Naive B cell (primary cell): ENCODE measurements around the gene CAPN9. TPM values are rescaled to one million over a fixed set of nuclear protein-coding genes. Genes with fewer than 3 reads are reported as not detected.
"Not testable (repeated sequence)": the region's sequence is repeated elsewhere in the genome, so short reads cannot be mapped to it uniquely, and the experiment has no call there.

ENCODE experiments used
- ATAC-seq, 2 donors: fragments of 150-1000 bp; cut with Tn5 transposase; 2 replicates each; pipeline ENCODE4 v1.10.0; 2021; ENCODE audit warnings: low read depth in 2 of 2, mild to moderate bottlenecking in 2 of 2, moderate library complexity in 2 of 2
- DNase-seq: peaks from one replicate; pipeline ENCODE4 v3.0.0; 2022
- H3K27ac Mint-ChIP-seq, 6 donors: one replicate each; pipeline ENCODE4 v1.8.0; 2020 to 2022; ENCODE audit warnings: mild to moderate bottlenecking in 6 of 6, mixed read lengths in 6 of 6, moderate library complexity in 5 of 6, inconsistent platforms in 2 of 6
- H3K27me3 Mint-ChIP-seq, 3 donors: one replicate each; pipeline ENCODE4 v1.8.0; 2021 to 2022; ENCODE audit warnings: mixed read lengths in 3 of 3, mild to moderate bottlenecking in 1 of 3
- H3K36me3 Mint-ChIP-seq, 2 donors: one replicate each; pipeline ENCODE4 v1.8.0; 2020 to 2022; ENCODE audit warnings: mixed read lengths in 2 of 2, inconsistent platforms in 1 of 2, mild to moderate bottlenecking in 1 of 2
- H3K4me1 Mint-ChIP-seq, 3 donors: one replicate each; pipeline ENCODE4 v1.8.0; 2020 to 2022; ENCODE audit warnings: mixed read lengths in 3 of 3, inconsistent platforms in 1 of 3, mild to moderate bottlenecking in 1 of 3, moderate library complexity in 1 of 3
- H3K4me3 Mint-ChIP-seq, 8 donors: one replicate each; pipeline ENCODE4 v1.8.0; 2020 to 2022; ENCODE audit warnings: mild to moderate bottlenecking in 8 of 8, mixed read lengths in 8 of 8, moderate library complexity in 8 of 8, inconsistent platforms in 2 of 8
- H3K9me3 Mint-ChIP-seq, 7 donors: one replicate each; pipeline ENCODE4 v1.8.0; 2020 to 2022; ENCODE audit warnings: mixed read lengths in 7 of 7, mild to moderate bottlenecking in 5 of 7, inconsistent platforms in 2 of 7, moderate library complexity in 1 of 7
- polyA plus RNA-seq, 6 donors: library from polyadenylated mRNA; unstranded; fragments of 300-500 nt; fragmentation: Illumina TruSeq; gene quantifications; one replicate each; pipeline ENCODE4 v1.2.3, GENCODE V29; 2021; ENCODE audit warnings: low read depth in 6 of 6

CAPN9 gene
- polyA plus RNA-seq, 6 donors from 2014 or later: not detected

DNA sequence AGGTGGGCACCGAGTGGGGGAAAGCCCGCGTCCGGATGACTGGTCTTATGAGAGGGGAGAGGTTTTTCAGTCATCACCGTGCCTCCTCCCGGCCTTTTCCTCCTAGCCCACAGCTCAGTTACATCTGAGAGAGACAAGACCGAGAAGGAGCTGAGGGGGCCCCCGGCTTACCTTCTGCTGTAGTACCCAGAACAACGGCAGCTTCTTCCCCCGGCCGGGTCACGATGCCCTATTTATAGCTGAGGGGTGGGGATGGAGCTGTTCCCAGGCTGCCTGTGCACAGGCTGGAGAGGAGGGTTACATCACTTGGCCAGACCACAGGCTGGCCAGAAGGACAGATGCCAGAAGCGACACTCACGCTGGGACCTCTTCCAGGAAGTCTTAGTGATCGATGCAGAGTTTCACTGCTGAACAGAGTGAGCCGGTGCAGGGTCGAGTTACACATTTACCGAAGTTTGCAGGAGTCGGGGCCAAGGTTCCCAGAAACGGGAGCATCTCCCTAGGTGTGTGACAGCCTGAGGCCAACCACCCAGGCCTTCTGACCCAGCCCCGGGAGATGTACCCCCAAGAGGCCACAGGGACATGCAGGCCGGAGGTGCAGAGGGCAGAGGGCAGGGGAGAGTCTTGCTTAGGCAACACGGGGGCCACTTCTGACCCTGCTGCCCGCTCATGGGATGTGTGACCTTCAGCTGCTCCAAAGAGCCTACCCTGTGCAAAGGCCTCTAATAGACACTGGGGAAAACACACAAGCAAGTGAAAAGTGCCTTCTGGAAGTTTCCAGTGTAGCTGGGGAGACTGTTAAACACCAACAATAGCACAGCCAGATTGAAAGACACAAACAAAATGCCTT lies 33.0 kb upstream of the CAPN9 start, which contains the start of gene AGT:
Gene AGT, minus strand, starts transcription at position 208 of the 850 bp plus-strand sequence. CDS start 3,299 bp downstream, outside the sequence.
- peaks cover 19 to 27% (median 25%) of the 10 kb centered on the region in 3 donors for H3K27me3 Mint-ChIP-seq
- no peaks in the 10 kb centered on the region for H3K36me3 Mint-ChIP-seq
- DNase-seq (no peak), ATAC-seq (no peak)
- peaks cover 4 to 16% (median 6%) of the 10 kb centered on the region in 7 donors for H3K9me3 Mint-ChIP-seq
- H3K4me1 Mint-ChIP-seq: no peaks in the 10 kb centered on the region
- peak within 1 kb of the TSS in 1 of 8 donors; percentile 6 for H3K4me3 Mint-ChIP-seq
- H3K27ac Mint-ChIP-seq: no peak within 1 kb of the TSS

DNA sequence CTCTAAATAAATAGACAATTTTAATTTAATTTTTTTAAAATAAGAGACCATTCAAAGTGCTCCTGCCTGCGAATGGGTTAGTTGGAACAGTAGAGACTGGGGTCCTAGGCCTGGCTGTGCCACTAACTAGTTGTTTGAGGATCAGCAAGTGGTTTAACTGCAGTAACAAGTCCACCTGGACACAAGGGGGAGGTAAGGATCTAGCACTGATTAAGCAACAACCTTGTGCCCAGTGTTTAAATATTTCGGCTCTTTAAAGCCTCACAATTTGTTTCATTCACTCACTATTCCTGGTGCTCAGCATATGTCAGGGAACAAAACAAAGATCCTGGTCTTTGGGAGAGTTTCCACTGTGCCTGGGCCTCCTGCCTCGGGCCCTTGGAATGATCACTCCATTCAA lies 31.7 kb upstream of the CAPN9 start:
- no peaks in the 10 kb centered on the region for H3K4me1 Mint-ChIP-seq
- ATAC-seq (no peak), DNase-seq (no peak)
- no peaks in the 10 kb centered on the region for H3K36me3 Mint-ChIP-seq
- peaks cover 4 to 16% (median 7%) of the 10 kb centered on the region in 7 donors for H3K9me3 Mint-ChIP-seq
- H3K27ac Mint-ChIP-seq: no peak overlapping the region
- peaks cover 19 to 25% (median 25%) of the 10 kb centered on the region in 3 donors for H3K27me3 Mint-ChIP-seq
- H3K4me3 Mint-ChIP-seq: no peak overlapping the region

DNA sequence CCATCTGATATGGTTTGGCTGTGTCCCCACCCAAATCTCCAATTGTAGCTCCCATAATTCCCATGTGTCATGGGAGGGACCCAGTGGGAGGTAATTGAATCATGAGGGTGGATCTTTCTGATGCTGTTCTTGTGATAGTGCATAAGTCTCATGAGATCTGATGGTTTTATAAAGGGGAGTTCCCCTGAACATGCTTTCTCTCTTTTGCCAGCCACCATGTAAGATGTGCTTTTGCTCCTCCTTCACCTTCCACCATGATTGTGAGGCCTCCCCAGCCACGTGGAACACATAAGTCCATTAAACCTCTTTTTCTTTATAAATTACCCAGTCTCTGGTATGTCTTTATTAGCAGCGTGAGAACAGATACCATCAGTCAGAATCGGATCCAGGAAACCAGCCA lies 30.7 kb upstream of the CAPN9 start:
- Mint-ChIP-seq H3K9me3 (peaks cover 7 to 20% (median 12%) of the 10 kb centered on the region in 7 donors), H3K27me3 (peaks cover 14 to 33% (median 25%) of the 10 kb centered on the region in 3 donors)
- not testable (repeated sequence) for ATAC-seq, DNase-seq, H3K27ac Mint-ChIP-seq, H3K36me3 Mint-ChIP-seq, H3K4me1 Mint-ChIP-seq, H3K4me3 Mint-ChIP-seq

DNA sequence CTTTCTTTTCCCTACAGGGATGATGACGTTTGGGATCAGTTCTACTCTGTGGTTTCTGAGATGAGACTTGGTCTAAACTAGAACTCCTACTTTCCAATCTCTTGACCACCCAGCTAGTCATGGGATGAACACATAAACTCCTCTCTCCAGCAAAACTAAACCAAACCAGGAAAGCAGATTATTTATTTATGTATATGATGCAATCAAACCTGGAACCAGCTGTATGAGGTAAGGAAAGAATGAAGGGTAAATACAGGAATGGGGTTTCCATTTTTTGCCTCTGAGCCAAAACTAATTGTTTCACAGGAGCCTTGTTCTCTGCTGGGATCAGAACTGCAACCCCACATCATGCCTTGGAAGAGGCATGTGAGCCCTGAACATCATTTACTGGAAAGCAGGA lies 29.9 kb upstream of the CAPN9 start:
- H3K4me1 Mint-ChIP-seq: no peaks in the 10 kb centered on the region
- H3K27me3 Mint-ChIP-seq: peaks cover 14 to 34% (median 25%) of the 10 kb centered on the region in 3 donors
- H3K27ac Mint-ChIP-seq: no peak overlapping the region
- ATAC-seq (no peak), DNase-seq (no peak)
- peaks cover 5 to 10% of the 10 kb centered on the region in 2 donors for H3K36me3 Mint-ChIP-seq
- H3K4me3 Mint-ChIP-seq: no peak overlapping the region
- H3K9me3 Mint-ChIP-seq: peaks cover 10 to 26% (median 16%) of the 10 kb centered on the region in 7 donors

DNA sequence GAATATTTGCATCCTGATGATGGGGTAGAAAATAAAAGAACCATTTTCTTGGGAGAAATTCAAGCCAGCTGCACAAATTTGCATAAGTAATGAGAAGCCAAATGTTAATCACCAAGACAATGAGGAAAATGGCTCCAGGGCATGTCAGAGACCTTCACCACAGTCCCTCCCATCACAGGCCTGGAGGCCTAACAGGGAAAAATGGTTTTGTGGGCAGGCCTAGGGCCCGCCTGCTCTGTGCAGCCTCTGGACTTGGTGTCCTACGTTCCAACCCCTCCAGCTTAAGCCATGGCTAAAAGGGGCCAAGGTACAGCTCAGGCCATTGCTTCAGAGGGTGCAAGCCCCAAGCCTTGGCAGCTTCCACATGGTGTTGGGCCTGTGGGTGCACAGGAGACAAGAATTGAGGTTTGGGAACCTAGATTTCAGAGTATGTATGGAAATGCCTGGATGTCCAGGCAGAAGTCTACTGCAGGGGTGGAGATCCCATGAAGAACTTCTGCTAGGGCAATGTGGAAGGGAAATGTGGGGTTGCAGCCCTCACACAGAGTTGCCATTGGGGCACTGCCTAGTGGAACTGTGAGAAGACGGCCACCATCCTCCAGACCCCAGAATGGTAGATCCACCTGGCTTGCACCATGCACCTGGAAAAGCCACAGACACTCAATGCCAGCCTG lies 25.2 kb upstream of the CAPN9 start:
- H3K4me1 Mint-ChIP-seq, H3K27ac Mint-ChIP-seq, ATAC-seq, DNase-seq, H3K4me3 Mint-ChIP-seq: not testable (repeated sequence)
- peaks cover 5 to 25% (median 16%) of the 10 kb centered on the region in 7 donors for H3K9me3 Mint-ChIP-seq
- peaks cover 17 to 27% (median 24%) of the 10 kb centered on the region in 3 donors for H3K27me3 Mint-ChIP-seq
- peaks cover 5 to 10% of the 10 kb centered on the region in 2 donors for H3K36me3 Mint-ChIP-seq

DNA sequence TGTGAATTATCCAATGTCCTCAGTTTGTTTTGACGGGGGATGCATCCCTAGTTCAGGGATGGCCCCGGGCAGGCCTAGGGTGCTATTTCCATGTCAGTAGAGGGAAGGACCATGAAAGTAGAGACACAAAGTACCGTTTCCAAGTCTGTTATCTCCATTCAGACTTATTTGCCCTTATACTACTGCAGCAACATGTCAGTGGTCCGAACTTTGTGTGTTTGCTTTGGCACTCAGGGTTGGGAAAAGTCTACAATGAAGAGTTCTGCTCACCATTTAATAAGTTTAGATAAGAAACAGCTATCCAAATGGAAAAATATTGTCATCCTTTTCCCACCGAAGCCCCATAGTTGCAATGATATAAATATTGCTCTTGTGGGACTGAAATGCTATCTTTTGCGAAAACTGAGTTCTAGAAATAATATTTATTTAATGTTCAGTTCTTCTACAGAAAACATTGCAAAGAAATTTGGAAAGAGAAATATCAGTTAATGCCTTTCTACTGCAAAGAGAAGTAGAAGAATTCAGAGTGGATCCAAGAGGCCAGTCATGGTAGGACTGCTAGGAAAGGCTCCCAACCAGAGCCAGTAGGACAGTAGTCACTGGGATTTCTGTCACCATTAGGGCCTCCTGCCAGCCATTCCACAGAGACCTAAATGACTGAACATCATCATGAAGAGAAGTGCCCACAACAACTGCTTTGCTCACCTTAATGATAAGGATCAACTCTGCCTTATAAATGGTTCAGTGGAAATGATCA lies 21.8 kb upstream of the CAPN9 start:
- Mint-ChIP-seq H3K27me3 (peaks cover 14 to 42% (median 33%) of the 10 kb centered on the region in 3 donors), H3K9me3 (peaks cover 5 to 29% (median 12%) of the 10 kb centered on the region in 7 donors), H3K27ac (no peak overlapping the region), H3K4me3 (no peak overlapping the region), H3K4me1 (no peaks in the 10 kb centered on the region), H3K36me3 (peaks cover 5 to 10% of the 10 kb centered on the region in 2 donors)
- no peak for ATAC-seq
- no peak for DNase-seq

DNA sequence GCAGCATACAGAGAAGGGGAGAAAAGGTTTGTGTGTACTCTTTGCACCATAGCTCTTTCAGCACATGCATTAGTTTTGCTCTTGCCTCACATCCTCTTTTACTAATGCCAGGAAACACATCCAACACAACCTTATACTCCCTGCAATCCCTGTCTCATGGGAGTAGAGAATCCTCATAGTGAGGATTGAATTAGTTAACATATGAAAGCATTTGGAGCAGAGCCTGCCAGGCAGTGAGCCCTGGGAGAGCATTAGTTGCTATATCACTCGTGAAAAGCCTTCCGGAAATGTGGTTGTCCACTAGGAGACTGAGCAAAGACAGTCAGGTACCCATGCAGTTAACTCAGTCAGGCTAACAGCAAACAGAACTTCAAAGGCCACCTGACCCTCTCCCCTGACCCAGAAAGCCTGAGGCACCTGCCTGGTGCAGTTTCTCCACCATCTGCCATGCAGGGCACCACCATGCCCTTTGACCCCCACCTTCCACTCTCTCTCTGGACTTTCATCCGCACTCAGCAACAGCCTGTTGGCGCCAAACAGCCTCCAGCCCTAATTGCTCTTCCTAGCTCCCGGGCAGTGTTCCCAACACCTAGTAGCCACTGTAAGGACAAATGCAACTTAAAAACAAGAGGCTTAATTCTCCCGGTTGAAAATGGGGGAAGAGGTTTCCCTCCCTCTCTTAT lies 18.3 kb upstream of the CAPN9 start:
- DNase-seq (no peak), ATAC-seq (no peak)
- Mint-ChIP-seq H3K4me1 (no peaks in the 10 kb centered on the region), H3K4me3 (no peak overlapping the region), H3K36me3 (no peaks in the 10 kb centered on the region), H3K27ac (no peak overlapping the region), H3K27me3 (peaks cover 11 to 56% (median 34%) of the 10 kb centered on the region in 3 donors), H3K9me3 (peaks cover 0 to 7% (median 0%) of the 10 kb centered on the region in 7 donors)

DNA sequence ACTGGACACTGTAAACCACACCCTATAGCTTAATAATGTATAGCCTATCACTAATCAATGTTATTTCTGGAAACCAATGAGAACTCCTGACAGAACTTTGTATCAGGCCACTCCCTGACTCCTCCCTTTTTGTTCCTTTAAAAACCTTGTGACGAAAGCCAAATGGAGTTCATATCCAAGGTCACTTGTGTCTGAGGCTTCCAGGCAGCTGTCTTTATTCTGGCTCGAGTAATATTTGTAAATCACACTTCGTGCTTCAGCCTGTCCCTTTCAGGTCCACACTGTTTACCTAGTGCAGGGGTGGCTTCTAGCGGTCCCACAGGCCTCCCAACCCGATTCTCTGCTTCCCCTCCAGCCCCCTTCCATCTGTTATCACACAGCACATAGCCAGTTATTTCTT lies 16.2 kb upstream of the CAPN9 start:
- Mint-ChIP-seq H3K27me3 (peaks cover 9 to 60% (median 46%) of the 10 kb centered on the region in 3 donors), H3K36me3 (no peaks in the 10 kb centered on the region), H3K27ac (peak overlapping the region in 1 of 6 donors; percentile 86), H3K9me3 (peaks cover 0 to 6% (median 0%) of the 10 kb centered on the region in 7 donors), H3K4me1 (no peaks in the 10 kb centered on the region), H3K4me3 (no peak overlapping the region)
- ATAC-seq (no peak), DNase-seq (no peak)

DNA sequence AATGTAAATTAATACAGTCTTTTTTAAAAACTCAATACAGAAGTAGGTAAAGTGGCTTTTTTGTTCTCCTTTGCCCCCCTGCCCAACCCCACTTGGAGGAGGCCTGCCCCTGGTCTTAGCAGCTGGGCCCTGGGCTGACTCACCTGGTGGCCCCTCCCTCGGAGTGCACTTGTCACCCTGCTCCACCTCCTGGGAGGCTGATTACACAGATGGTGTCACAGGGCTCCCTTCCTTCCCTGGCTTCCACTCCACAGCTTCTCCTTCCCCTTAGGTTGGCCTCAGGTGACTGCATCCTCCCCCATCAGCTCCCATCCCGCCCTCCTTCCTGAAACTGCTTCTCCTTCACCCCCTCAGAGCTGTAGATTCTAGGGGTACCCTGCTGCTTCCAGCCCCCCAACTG lies 11.7 kb upstream of the CAPN9 start:
- no peak for ATAC-seq

DNA sequence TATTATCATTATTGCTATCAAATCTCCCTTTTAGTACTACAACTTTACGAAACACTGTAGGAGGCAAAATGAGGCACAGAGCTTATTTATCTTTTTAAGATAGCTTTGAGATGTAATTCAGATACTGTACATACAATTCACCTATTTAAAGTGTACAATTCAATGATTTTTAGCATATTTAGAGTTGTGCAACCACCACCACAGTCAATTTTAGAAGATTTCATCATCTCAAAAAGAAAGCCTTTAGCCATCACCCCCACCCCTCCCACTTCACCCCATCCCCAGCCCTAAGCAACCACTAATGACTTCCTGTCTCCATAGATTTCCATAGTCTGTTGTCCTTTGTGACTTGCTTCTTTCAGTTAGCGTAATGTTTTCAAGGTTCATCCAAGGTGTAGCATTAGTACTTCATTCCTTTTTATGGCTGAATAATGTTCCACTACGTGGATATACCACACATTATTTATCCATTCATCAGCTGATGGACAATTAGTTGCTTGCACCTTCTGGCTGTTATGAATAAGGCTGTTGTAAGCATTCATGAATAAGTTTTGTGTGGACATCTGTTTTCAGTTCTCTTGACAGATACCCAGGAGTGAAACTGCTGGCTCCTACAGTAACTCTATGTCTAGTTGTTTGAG lies 9.4 kb upstream of the CAPN9 start:
- Mint-ChIP-seq H3K4me1 (no peaks in the 10 kb centered on the region), H3K36me3 (peaks cover 0 to 7% of the 10 kb centered on the region in 2 donors), H3K27ac (no peak overlapping the region), H3K9me3 (peaks cover 0 to 13% (median 7%) of the 10 kb centered on the region in 7 donors), H3K4me3 (no peak overlapping the region), H3K27me3 (peaks cover 12 to 59% (median 51%) of the 10 kb centered on the region in 3 donors)
- ATAC-seq (no peak), DNase-seq (no peak)

More for the DNA sequence above, 11.7 kb upstream of the CAPN9 start:
- Mint-ChIP-seq H3K36me3 (peaks cover 0 to 7% of the 10 kb centered on the region in 2 donors), H3K27ac (no peak overlapping the region), H3K9me3 (peaks cover 0 to 13% (median 7%) of the 10 kb centered on the region in 7 donors), H3K4me3 (no peak overlapping the region), H3K27me3 (peaks cover 8 to 59% (median 54%) of the 10 kb centered on the region in 3 donors), H3K4me1 (no peaks in the 10 kb centered on the region)
- DNase-seq: no peak

DNA sequence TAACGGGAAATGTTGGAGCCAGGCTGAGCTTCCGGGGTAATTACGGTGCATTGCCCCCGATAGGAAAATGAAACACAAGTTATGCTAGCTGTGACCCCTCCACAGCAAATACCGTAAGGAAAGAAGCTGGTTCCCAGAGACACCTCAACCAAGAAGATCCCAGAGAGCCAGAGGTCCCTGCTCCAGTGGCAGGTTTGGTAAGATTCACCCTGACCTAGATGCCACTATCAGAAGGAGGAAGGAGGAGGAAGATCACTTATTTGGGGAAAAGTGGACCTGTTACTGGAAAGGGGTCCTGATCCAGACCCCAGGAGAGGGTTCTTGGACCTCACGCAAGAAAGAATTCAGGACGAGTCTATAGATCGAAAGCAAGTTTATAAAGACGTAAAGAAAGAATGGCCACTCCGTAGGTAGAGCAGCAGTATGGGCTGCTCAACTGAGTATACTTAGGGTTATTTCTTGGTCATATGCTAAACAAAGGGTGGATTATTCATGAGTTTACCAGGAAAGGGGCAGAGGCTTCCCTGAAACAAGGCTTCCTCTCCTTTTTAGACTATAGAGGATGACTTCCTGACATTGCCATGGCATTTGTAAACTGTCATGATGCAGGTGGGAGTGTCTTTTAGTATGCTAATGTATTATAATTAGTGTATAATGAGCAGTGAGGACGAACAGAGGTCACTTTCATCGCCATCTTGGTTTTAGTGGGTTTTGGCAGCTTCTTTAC lies 7.5 kb upstream of the CAPN9 start:
- peaks cover 0 to 7% of the 10 kb centered on the region in 2 donors for H3K36me3 Mint-ChIP-seq
- no peak overlapping the region for H3K4me3 Mint-ChIP-seq
- peaks cover 0 to 13% (median 7%) of the 10 kb centered on the region in 7 donors for H3K9me3 Mint-ChIP-seq
- peaks cover 12 to 67% (median 50%) of the 10 kb centered on the region in 3 donors for H3K27me3 Mint-ChIP-seq
- H3K4me1 Mint-ChIP-seq: no peaks in the 10 kb centered on the region
- DNase-seq: no peak
- no peak overlapping the region for H3K27ac Mint-ChIP-seq
- ATAC-seq: no peak

DNA sequence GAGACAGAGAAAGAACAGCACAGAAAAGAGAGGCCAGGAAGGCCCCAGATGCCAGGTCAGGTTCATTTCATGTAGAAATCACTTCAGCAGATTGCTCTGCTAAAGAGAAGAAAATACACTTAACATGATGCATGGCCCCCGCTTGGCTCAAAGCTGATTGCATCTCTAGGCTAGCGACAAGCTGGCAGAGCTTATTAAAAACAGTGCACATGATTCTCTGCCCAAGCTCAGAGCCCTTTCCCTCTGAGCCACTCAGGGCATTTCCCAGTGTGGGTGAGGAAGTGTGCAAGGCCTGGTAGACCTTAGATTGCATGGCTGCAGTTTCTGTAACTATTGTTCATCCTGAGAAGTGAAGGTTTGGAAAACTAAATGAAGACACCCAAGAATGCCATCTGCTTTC lies 3.3 kb upstream of the CAPN9 start:
- Mint-ChIP-seq H3K27me3 (peaks cover 12 to 38% (median 26%) of the 10 kb centered on the region in 3 donors), H3K9me3 (peaks cover 0 to 2% (median 0%) of the 10 kb centered on the region in 7 donors), H3K4me1 (peaks cover 3 to 4% (median 4%) of the 10 kb centered on the region in 3 donors), H3K27ac (no peak overlapping the region), H3K36me3 (no peaks in the 10 kb centered on the region), H3K4me3 (no peak overlapping the region)
- ATAC-seq (no peak), DNase-seq (no peak)
